ENCODE measurements around the gene MCRIP1. TPM values are rescaled to one million over a fixed set of nuclear protein-coding genes. Genes with fewer than 3 reads are reported as not detected.

Gene MCRIP1
- total RNA-seq, 1 experiment from 2014 or later = 126 TPM

DNA sequence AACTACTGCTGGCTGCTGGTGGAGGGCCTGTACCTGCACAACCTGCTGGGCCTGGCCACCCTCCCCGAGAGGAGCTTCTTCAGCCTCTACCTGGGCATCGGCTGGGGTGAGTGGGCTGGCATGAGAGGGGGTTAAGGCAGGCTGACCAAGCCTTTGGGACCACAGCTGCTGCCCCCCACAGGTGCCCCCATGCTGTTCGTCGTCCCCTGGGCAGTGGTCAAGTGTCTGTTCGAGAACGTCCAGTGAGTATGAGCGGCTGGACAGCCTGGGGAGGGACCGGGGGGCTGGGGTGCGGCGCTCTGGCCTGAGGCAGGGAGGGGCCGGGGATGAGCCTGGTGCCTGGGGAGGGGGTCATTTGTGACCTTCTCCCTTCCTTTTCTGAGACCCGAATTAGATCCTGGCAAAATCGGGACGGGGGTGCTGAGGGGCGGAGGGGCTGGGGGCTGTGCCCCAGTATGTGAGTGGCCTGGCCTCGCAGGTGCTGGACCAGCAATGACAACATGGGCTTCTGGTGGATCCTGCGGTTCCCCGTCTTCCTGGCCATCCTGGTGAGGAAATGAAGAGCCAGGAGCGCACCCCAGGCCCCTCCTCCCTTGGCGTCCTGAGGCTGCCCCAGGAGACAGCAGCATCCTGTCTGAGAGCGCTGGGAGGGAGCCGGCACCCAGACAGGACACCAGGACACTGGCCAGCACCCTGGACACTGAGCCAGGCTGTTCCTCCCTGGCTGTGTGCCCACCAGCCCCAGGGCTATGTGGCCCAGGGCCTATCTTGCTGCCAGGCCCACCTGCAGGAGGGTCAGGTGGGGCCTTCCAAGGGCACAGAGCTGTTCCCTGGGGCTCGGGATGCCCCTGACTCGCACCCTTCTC is 21.2 kb downstream of the MCRIP1 start:
- DNase-seq (ENCODE audit: low spot score) = no peak
- H3K36me3 Mint-ChIP-seq = no peaks in the 10 kb centered on the region
- POLR2A ChIA-PET = no interaction called here

More for the DNA sequence above, 21.2 kb downstream of the MCRIP1 start:
- H3K4me3 Mint-ChIP-seq = no peak overlapping the region
- CTCF ChIA-PET = interaction anchor here (0.7 to 2.0 kb wide), 2 partner anchors 43 to 57 kb away, joined by 3 to 5 read pairs; no protein-coding TSS in a partner anchor
- TF ChIP-seq, protein P1, sequence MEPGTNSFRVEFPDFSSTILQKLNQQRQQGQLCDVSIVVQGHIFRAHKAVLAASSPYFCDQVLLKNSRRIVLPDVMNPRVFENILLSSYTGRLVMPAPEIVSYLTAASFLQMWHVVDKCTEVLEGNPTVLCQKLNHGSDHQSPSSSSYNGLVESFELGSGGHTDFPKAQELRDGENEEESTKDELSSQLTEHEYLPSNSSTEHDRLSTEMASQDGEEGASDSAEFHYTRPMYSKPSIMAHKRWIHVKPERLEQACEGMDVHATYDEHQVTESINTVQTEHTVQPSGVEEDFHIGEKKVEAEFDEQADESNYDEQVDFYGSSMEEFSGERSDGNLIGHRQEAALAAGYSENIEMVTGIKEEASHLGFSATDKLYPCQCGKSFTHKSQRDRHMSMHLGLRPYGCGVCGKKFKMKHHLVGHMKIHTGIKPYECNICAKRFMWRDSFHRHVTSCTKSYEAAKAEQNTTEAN (CRISPR knock-in tag; IDR thresholded peaks at IDR 0.05) = no peak
- no peak for TF ChIP-seq GRHL2 (CRISPR knock-in tag; IDR thresholded peaks at IDR 0.05; ENCODE audit: insufficient replicate concordance, severe bottlenecking)
- TF ChIP-seq, protein P2, sequence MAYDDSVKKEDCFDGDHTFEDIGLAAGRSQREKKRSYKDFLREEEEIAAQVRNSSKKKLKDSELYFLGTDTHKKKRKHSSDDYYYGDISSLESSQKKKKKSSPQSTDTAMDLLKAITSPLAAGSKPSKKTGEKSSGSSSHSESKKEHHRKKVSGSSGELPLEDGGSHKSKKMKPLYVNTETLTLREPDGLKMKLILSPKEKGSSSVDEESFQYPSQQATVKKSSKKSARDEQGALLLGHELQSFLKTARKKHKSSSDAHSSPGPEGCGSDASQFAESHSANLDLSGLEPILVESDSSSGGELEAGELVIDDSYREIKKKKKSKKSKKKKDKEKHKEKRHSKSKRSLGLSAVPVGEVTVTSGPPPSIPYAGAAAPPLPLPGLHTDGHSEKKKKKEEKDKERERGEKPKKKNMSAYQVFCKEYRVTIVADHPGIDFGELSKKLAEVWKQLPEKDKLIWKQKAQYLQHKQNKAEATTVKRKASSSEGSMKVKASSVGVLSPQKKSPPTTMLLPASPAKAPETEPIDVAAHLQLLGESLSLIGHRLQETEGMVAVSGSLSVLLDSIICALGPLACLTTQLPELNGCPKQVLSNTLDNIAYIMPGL (CRISPR knock-in tag; IDR thresholded peaks at IDR 0.05) = no peak
- TF ChIP-seq ETV6 (CRISPR knock-in tag; IDR thresholded peaks at IDR 0.05) = no peak
- TF ChIP-seq, protein P3, sequence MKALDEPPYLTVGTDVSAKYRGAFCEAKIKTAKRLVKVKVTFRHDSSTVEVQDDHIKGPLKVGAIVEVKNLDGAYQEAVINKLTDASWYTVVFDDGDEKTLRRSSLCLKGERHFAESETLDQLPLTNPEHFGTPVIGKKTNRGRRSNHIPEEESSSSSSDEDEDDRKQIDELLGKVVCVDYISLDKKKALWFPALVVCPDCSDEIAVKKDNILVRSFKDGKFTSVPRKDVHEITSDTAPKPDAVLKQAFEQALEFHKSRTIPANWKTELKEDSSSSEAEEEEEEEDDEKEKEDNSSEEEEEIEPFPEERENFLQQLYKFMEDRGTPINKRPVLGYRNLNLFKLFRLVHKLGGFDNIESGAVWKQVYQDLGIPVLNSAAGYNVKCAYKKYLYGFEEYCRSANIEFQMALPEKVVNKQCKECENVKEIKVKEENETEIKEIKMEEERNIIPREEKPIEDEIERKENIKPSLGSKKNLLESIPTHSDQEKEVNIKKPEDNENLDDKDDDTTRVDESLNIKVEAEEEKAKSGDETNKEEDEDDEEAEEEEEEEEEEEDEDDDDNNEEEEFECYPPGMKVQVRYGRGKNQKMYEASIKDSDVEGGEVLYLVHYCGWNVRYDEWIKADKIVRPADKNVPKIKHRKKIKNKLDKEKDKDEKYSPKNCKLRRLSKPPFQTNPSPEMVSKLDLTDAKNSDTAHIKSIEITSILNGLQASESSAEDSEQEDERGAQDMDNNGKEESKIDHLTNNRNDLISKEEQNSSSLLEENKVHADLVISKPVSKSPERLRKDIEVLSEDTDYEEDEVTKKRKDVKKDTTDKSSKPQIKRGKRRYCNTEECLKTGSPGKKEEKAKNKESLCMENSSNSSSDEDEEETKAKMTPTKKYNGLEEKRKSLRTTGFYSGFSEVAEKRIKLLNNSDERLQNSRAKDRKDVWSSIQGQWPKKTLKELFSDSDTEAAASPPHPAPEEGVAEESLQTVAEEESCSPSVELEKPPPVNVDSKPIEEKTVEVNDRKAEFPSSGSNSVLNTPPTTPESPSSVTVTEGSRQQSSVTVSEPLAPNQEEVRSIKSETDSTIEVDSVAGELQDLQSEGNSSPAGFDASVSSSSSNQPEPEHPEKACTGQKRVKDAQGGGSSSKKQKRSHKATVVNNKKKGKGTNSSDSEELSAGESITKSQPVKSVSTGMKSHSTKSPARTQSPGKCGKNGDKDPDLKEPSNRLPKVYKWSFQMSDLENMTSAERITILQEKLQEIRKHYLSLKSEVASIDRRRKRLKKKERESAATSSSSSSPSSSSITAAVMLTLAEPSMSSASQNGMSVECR (CRISPR knock-in tag; IDR thresholded peaks at IDR 0.05; ENCODE audit: borderline replicate concordance) = no peak
- TF ChIP-seq EMX1 (CRISPR knock-in tag; IDR thresholded peaks at IDR 0.05) = no peak
- TF ChIP-seq, protein P4, sequence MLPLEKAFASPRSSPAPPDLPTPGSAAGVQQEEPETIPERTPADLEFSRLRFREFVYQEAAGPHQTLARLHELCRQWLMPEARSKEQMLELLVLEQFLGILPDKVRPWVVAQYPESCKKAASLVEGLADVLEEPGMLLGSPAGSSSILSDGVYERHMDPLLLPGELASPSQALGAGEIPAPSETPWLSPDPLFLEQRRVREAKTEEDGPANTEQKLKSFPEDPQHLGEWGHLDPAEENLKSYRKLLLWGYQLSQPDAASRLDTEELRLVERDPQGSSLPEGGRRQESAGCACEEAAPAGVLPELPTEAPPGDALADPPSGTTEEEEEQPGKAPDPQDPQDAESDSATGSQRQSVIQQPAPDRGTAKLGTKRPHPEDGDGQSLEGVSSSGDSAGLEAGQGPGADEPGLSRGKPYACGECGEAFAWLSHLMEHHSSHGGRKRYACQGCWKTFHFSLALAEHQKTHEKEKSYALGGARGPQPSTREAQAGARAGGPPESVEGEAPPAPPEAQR (CRISPR knock-in tag; IDR thresholded peaks at IDR 0.05) = no peak
- TF ChIP-seq SMAD4 (CRISPR knock-in tag; IDR thresholded peaks at IDR 0.05) = no peak
- no peak for TF ChIP-seq ZNF396 (CRISPR knock-in tag; IDR thresholded peaks at IDR 0.05; ENCODE audit: borderline replicate concordance)
- no peak for TF ChIP-seq SP1 (CRISPR knock-in tag; conservative IDR thresholded peaks at IDR 0.05)
- no peak for TF ChIP-seq KAT7 (CRISPR knock-in tag; IDR thresholded peaks at IDR 0.05; ENCODE audit: borderline replicate concordance)
- no peak for TF ChIP-seq SOX15 (CRISPR knock-in tag; IDR thresholded peaks at IDR 0.05)
- TF ChIP-seq, protein P5, sequence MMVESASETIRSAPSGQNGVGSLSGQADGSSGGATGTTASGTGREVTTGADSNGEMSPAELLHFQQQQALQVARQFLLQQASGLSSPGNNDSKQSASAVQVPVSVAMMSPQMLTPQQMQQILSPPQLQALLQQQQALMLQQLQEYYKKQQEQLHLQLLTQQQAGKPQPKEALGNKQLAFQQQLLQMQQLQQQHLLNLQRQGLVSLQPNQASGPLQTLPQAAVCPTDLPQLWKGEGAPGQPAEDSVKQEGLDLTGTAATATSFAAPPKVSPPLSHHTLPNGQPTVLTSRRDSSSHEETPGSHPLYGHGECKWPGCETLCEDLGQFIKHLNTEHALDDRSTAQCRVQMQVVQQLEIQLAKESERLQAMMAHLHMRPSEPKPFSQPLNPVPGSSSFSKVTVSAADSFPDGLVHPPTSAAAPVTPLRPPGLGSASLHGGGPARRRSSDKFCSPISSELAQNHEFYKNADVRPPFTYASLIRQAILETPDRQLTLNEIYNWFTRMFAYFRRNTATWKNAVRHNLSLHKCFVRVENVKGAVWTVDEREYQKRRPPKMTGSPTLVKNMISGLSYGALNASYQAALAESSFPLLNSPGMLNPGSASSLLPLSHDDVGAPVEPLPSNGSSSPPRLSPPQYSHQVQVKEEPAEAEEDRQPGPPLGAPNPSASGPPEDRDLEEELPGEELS (CRISPR knock-in tag; IDR thresholded peaks at IDR 0.05) = no peak
- TF ChIP-seq CBFB (CRISPR knock-in tag; IDR thresholded peaks at IDR 0.05; ENCODE audit: low read depth) = no peak
- no peak for TF ChIP-seq CREB1 (CRISPR knock-in tag; IDR thresholded peaks at IDR 0.05)
- TF ChIP-seq OVOL2 (CRISPR knock-in tag; IDR thresholded peaks at IDR 0.05; ENCODE audit: borderline replicate concordance) = no peak
- no peak overlapping the region for H3K27ac Mint-ChIP-seq
- H3K4me1 Mint-ChIP-seq = no peaks in the 10 kb centered on the region
- H3K9me3 Mint-ChIP-seq = no peaks in the 10 kb centered on the region
- peaks cover 6% of the 10 kb centered on the region for H3K27me3 Mint-ChIP-seq (ENCODE audit: low read depth)
- no peak for ATAC-seq
